Adipocyte (in vitro differentiated cells): ENCODE results near the gene BCHE.

Source experiments
- DNase-seq: peaks from one replicate; pipeline ENCODE4 v3.0.0-alpha.2; 2015; ENCODE audit warnings: low read depth
- H3K27me3 ChIP-seq: replicated peaks from 2 replicates; pipeline ENCODE4 v1.7.0; 2013; ENCODE audit warnings: mild to moderate bottlenecking, low read length, moderate library complexity; ENCODE audit not compliant: control insufficient read depth, insufficient read depth
- H3K36me3 ChIP-seq: 2 replicates; pipeline ENCODE4 v1.7.0; 2013; ENCODE audit warnings: low read length, mild to moderate bottlenecking, moderate library complexity; ENCODE audit not compliant: control insufficient read depth, insufficient read depth, severe bottlenecking
- H3K4me1 ChIP-seq: 2 replicates; pipeline ENCODE4 v1.7.0; 2013; ENCODE audit warnings: mild to moderate bottlenecking, low read length, moderate library complexity; ENCODE audit not compliant: control insufficient read depth, insufficient read depth
- H3K4me3 ChIP-seq: 2 replicates; pipeline ENCODE4 v1.7.0; 2013; ENCODE audit warnings: mild to moderate bottlenecking, low read length, moderate library complexity
- H3K9ac ChIP-seq: 2 replicates; pipeline ENCODE4 v1.7.0; 2013; ENCODE audit warnings: mild to moderate bottlenecking, low read length, moderate library complexity
- H3K9me3 ChIP-seq: 2 replicates; pipeline ENCODE4 v1.7.0; 2013; ENCODE audit warnings: mild to moderate bottlenecking, low read length, moderate library complexity; ENCODE audit not compliant: control insufficient read depth

Gene BCHE

DNA sequence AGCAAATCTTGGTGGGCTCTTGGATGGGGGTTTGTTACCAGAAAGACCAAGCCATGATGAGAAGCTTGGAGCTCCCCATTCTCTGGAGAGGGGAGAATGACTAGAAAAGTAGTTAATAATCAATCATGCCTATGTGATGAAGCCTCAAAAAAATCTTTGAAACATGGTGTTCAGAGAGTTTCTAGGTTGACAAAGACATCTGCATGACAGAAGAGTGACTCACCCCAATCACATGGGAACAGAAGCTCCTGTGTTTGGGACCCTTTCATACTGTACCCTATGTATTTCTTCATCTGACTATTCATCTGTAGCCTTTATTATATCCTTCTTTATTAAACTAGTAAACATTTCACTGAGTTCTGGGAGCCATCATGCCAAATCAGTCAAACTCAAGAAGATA lies 87.4 kb downstream of the BCHE start:
- H3K9ac ChIP-seq = no peak overlapping the region
- H3K4me3 ChIP-seq = no peak overlapping the region
- H3K9me3 ChIP-seq = no peaks in the 10 kb centered on the region
- H3K27me3 ChIP-seq = no peaks in the 10 kb centered on the region
- H3K36me3 ChIP-seq = no peaks in the 10 kb centered on the region
- no peak for DNase-seq
- no peaks in the 10 kb centered on the region for H3K4me1 ChIP-seq

DNA sequence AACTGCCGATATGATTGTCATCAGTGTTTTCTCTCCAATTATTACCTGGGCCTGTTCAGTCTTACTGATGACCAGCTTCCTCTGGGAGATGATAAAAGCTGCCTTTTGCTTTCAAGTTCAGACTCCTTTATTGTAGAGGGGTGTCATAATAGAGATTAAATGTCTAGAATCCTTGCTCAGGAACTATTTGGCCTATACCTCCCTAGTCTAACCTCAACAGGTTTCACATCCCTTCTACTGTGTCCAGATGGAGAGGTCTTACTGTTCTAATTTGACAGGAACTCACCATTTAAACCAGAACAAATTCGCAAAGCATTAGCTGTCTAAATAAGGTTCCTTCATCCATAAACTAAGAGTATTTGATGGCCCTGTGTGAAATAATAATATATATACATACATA lies 88.0 kb downstream of the BCHE start:
- H3K4me3 ChIP-seq = no peak overlapping the region
- H3K4me1 ChIP-seq = no peaks in the 10 kb centered on the region
- H3K27me3 ChIP-seq = no peaks in the 10 kb centered on the region
- H3K36me3 ChIP-seq = no peaks in the 10 kb centered on the region
- H3K9ac ChIP-seq = no peak overlapping the region
- no peak for DNase-seq
- H3K9me3 ChIP-seq = no peaks in the 10 kb centered on the region

DNA sequence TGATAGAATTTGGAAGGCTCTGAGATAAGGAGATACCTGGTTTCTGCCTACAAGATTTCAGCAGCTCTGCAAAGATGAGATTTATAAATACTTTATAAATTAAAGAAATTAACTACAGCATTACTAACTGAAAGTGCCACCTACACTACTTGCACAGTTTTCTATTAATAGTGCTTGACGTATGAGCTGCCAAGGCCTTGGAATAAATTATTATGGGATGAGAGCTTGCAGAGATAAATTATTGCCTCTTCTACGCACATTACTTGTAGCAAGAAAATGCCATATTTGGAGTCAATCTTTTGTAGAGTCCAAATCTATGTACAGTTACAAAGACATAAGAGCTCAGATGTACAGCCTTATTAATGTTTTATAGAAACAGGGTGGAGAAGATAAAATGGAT lies 89.1 kb downstream of the BCHE start:
- Histone ChIP-seq H3K27me3 (no peaks in the 10 kb centered on the region), H3K9ac (no peak overlapping the region), H3K9me3 (no peaks in the 10 kb centered on the region), H3K4me1 (no peaks in the 10 kb centered on the region), H3K4me3 (no peak overlapping the region), H3K36me3 (no peaks in the 10 kb centered on the region)
- DNase-seq = no peak

DNA sequence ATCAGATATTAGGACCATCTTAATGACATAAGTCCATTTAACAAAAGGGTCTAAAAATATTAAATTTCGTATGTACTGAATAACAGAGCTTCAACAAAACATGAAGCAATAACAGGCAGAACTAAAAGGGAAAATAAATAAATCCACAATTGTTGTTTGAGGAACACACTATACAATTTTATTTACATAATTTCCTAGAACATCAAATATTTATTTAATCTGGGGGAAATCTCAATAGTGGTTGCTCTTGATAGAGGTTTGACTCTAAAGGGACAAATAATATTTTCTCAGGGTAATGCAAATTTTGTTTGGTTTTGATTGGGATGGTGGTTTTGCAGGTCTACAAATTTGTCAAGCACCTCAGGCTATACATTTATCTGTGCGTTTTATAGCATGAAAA lies 90.3 kb downstream of the BCHE start:
- DNase-seq = no peak
- Histone ChIP-seq H3K27me3 (no peaks in the 10 kb centered on the region), H3K9me3 (no peaks in the 10 kb centered on the region), H3K4me3 (no peak overlapping the region), H3K4me1 (no peaks in the 10 kb centered on the region), H3K36me3 (no peaks in the 10 kb centered on the region), H3K9ac (no peak overlapping the region)

DNA sequence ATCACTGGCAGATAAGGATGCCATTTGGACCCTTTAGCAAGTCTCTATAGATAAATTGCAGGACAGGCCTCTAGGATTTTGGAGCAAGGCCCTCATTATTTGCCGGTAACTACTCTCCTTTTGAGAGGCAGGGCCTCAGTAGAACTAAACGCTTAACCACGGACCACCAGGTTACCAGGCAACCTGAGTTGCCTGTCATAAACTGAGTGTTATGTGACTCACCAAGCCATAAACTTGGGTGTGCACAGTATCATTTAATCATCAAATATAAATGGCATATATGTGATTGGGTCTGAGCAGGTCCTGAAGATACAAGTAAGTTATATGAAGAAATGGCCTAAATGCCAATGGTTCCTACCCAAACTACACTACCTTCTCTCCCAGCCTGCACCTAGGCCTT lies 93.2 kb downstream of the BCHE start:
- Histone ChIP-seq H3K9ac (no peak overlapping the region), H3K27me3 (no peaks in the 10 kb centered on the region), H3K9me3 (no peaks in the 10 kb centered on the region), H3K36me3 (no peaks in the 10 kb centered on the region), H3K4me1 (no peaks in the 10 kb centered on the region), H3K4me3 (no peak overlapping the region)
- no peak for DNase-seq

DNA sequence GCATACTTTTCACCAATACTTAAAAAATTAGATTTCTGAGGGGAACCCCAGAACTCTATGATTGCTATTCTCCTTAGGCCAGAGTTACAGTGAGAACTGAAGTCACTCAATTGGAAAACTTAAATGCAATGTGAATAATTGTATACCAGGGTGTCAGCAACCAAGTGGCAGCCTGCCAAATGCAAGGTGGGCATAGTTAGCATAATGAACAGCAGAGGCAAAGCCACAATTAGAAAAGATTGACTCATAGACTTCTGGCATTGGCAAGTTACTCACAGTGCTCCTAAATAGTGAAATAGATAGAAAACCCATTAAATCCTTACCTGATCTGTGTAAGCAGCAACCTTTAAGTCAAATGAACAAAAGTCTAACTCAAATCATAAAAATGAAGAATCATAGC lies 94.9 kb downstream of the BCHE start:
- Histone ChIP-seq H3K36me3 (no peaks in the 10 kb centered on the region), H3K4me3 (no peak overlapping the region), H3K27me3 (no peaks in the 10 kb centered on the region), H3K9me3 (no peaks in the 10 kb centered on the region), H3K9ac (no peak overlapping the region), H3K4me1 (no peaks in the 10 kb centered on the region)
- no peak for DNase-seq

DNA sequence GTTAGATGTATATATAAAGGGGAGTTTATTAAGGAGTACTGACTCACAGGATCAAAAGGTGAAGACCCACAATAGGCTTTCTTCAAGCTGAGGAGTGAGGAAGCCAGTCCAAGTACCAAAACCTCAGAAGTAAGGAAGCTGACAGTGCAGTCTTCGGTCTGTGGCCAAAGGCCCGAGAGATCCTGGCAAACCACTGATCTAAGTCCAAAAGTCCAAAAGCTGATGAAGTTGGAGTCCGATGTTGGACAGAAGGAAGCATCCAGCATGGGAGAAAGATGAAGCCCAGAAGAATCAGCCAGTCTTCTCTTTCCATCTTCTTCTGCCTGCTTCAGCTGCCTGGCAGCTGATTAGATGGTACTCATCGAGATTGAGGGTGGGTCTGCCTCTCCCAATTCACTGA lies 107.5 kb downstream of the BCHE start:
- no peak overlapping the region for H3K4me3 ChIP-seq
- H3K9me3 ChIP-seq = no peaks in the 10 kb centered on the region
- no peak overlapping the region for H3K9ac ChIP-seq
- H3K4me1 ChIP-seq = no peaks in the 10 kb centered on the region
- H3K27me3 ChIP-seq = no peaks in the 10 kb centered on the region
- no peak for DNase-seq
- H3K36me3 ChIP-seq = no peaks in the 10 kb centered on the region

DNA sequence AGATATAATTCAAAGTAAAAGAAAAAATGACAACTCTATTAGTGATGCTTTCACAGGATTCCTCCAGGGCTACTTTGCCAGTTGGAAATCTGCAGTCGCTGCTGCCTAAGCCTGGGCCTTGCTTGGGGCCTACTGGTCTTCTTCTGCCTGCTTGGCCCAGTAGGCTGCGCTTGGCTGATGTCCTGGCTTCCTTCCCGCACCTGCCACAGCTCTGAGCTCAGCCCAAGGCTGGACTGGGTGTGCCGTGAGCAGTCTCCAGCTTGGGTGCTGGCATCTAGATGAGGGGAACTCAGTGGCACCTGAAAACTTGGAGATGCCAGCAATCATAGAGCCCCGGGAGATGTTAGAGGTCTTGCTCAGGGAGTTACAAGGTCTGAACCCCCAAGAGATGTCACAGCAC lies 108.3 kb downstream of the BCHE start:
- H3K9me3 ChIP-seq = no peaks in the 10 kb centered on the region
- no peaks in the 10 kb centered on the region for H3K27me3 ChIP-seq
- no peak for DNase-seq
- no peaks in the 10 kb centered on the region for H3K4me1 ChIP-seq
- no peak overlapping the region for H3K9ac ChIP-seq
- no peaks in the 10 kb centered on the region for H3K36me3 ChIP-seq
- H3K4me3 ChIP-seq = no peak overlapping the region

DNA sequence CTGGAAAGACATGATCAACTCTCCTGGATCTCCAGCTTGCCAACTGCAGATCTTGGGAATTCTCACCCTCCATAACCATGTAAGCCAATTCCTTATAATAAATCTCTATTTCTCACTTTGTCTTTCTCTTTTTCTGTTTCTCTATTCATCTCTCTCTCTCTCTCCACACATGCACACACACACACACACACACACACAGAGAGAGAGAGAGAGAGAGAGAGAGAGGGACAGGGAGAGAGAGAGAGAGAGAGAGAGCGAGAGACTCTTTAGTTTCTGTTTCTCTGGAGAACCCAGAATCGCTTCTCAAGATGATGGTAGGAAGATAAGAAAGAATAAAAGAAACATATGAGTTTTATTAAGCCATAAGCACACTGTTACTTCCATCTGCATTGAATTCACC lies 111.9 kb downstream of the BCHE start:
- H3K36me3 ChIP-seq = no peaks in the 10 kb centered on the region
- H3K4me1 ChIP-seq = no peaks in the 10 kb centered on the region
- H3K4me3 ChIP-seq = no peak overlapping the region
- no peak overlapping the region for H3K9ac ChIP-seq
- no peaks in the 10 kb centered on the region for H3K27me3 ChIP-seq
- H3K9me3 ChIP-seq = no peaks in the 10 kb centered on the region
- DNase-seq = no peak
